HG03520 (cell line): ENCODE measurements around the gene PTGES3.

Experiments used
- ATAC-seq: cut with Tn5 transposase; IDR thresholded peaks from one replicate; pipeline ENCODE4 v1.9.1; 2021; ENCODE audit warnings: mild to moderate bottlenecking, moderate library complexity; ENCODE audit not compliant: unreplicated experiment

Gene PTGES3

DNA sequence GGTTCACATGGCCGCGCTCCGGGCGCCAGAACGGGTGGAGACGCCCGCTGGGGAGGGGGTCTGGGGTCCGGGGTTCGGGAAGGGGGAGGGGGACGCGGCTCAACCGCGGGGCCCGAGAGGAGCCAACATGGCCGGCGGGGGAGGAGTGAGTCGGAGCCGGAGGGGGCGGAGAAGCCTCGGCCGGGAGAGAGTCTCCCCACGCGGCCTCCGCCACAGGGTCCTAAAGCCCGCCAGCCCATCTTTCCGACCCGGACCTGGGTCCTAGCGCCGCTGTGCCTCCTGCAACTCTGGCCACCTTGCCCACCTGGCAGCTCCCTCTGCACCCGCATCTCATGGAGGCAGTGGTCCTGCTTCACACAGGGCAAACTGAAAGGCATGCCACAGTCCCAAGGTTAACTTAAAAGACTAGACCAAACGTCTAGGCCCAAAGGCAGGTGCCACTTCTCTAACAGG, 57.9 kb downstream of the PTGES3 start, which contains the start of gene BAZ2A:
Gene BAZ2A, minus strand, starts transcription at position 147 of the 453 bp plus-strand sequence. CDS start 12,796 bp downstream, outside the sequence.
- ATAC-seq = peak; percentile 53

DNA sequence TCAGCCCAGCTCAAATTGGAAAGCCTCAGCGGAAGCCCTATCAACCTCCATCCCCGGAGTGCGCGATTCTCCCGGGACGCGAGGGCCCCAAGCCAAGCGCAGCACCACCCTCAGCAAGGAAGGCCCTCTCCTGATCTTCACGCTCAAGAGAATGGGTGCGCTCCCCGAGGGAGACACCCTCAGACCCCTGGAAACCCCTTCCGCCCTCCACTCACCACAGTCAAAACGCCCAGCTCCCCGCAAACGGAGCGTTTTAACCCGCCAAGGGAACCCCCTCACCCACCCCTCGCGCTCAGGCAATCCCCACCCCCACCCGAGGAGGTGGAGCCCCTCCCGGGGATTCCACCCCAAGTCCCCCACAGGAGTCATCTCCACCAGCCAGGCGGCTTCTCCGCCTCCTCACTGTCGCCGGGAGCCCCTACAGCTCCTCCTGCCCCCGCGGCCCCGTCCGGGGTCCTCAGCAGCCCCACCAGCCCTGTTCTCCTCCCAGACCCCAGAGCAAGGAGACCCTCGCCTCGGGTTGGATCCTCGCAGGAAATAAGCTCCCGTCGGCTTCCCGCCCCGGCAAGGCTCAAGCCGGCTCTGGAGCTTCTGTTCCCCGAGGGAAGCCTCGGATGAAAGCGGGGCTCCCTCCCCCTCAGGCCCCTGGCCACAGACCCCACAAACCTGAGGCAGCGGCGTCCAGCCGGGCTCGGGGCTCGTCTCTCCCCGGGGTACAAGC, 58.5 kb downstream of the PTGES3 start:
- no peak for ATAC-seq

DNA sequence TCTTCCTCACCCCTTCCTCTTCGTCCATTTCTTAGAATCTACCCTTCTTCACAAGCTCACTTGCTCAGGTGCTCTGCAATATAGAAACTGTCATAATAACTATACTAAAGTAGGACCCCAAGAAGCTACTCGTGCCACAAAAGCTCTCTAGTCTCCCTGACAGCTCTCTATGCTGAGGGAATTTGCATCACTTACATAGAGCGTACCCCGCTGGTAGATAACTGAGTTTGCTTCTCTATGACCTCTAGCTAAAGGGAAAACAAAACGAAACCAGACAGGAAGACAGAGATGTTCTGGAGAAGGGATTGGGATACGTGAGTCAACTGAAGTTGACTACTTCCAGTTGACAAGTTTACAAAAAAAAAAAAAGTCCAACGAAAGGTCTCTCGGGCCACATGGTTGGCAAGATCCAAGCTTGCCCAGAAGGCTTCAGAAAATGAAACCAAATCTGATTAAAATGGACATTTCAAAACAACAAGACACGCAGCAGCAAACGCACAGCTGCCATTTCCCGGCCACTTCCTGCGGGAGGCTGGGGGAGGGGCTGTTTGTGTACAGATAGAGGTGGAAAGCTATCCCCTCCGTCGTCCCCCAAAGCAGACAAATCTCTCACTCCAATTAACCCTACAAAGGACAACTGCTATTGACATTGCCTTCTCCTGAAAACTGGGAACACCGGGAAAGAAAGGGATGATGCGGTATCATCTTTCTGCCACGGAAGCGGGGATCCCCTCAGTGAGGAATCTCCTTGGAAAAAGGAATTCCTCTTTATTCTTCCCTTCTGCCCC, 59.2 kb downstream of the PTGES3 start:
- no peak for ATAC-seq

DNA sequence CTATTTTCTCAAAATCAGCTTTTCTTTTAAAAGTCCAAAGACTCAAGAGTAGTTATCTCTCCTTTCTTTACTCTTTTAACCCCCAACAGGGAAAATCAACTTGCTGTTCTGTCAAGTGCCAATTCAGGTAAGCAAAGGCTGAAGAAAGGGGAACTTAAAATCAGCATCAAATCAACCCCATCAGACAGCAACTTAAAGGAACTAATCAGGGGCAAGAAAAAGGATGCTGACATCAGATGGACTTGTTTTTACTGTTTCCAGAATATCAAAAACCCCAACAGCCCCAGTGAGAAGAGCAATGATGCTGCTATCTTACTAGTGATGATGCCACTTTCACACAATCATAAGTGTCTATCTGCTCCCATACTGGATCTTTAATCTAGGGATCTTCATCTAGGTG, 61.4 kb downstream of the PTGES3 start:
- no peak for ATAC-seq

DNA sequence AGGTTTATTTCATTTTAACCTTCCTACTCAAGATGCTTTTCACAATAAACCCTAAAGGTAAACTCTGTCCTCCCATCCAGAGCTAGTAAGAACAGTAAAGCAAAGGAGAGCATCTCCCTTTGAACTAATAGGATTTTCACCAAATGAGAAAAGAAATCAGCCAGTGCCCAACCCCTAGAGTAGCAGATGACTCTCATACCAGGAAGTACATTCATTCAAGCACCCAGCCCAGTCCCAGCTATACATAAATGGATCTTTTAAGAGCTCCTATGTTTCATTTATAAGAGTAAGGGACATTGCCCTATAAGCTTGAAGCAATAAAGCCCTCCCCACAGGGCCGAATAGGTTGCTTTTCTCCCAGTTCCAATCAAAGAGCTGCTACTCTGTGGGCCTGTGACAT, 65.5 kb downstream of the PTGES3 start:
- no peak for ATAC-seq

DNA sequence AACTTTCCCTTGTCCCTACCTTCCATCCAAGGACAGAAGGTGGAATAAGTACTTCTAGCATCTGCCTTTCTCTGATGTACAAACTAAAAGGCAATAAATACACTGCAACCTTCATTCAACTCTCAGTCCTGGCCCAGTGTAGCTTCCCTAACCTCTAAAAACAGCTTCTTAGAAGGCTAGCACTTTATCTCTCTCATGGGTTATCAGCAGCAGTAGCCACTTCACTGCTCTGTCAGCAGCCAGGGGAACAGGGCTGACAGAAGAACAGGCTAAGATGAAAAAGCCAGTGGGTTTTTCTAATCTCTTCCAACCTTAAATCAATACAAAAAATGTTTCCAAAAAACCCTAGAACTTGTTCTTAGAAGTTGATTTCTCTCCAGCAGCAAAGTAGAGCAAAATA, 71.2 kb downstream of the PTGES3 start:
- no peak for ATAC-seq

DNA sequence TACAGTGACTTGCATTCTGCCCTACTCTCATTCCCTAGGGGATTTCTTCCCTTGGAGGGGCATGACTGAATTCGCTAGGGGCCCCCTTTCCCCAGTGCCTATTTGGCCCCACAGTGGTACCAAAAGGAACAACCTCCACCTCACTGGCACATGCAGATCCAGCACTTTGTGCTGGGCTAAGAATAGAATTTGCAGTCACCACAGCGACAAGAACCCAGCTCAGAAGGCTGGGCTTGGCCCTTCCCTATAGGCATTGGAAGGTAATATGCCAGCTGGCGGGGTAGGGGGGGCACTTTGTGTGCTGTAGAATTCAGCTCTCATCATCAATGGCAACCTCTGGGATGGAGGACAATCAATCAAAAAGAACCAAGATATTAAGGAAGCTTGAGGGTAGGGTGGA, 71.8 kb downstream of the PTGES3 start:
- ATAC-seq = no peak

DNA sequence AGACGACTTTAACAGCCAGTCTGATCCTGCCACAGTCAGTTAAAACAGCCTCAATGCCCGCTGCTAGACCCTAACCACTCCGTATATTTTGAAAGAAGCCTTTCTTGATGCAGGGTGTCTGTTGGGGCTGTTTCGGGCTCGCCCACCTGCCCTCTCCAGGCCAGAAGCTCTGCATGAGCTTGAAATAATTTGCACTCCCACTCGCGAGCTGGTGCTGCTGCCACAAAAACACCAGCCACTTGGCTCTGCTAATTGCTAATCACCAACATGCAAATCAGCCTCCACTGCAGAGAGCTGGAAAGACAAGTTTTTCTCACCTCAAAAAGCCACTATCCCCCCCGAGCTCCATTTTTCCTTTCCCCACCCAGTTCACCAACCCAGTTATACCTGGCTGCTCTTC, 73.5 kb downstream of the PTGES3 start:
- no peak for ATAC-seq
